Subcutaneous abdominal adipose tissue (tissue), 5 donors: ENCODE measurements around the gene HUWE1.

Source experiments
- H3K27ac ChIP-seq: one replicate; pipeline ENCODE4 v1.7.0; 2013; ENCODE audit warnings: low read depth, mild to moderate bottlenecking, inconsistent platforms, low read length, moderate library complexity
- H3K27me3 ChIP-seq, 5 donors: one replicate each; pipeline ENCODE4 v1.7.0; 2013; ENCODE audit warnings: low read length in 5 of 5, inconsistent platforms in 1 of 5; ENCODE audit not compliant: control insufficient read depth in 5 of 5, insufficient read depth in 4 of 5
- H3K36me3 ChIP-seq, 5 donors: one replicate each; pipeline ENCODE4 v1.7.0; 2013; ENCODE audit warnings: low read length in 5 of 5; ENCODE audit not compliant: control insufficient read depth in 5 of 5, insufficient read depth in 5 of 5
- H3K4me1 ChIP-seq, 5 donors: one replicate each; pipeline ENCODE4 v1.7.0; 2013; ENCODE audit warnings: low read length in 5 of 5, mild to moderate bottlenecking in 3 of 5, moderate library complexity in 1 of 5; ENCODE audit not compliant: control insufficient read depth in 5 of 5, insufficient read depth in 5 of 5
- H3K4me3 ChIP-seq, 5 donors: one replicate each; pipeline ENCODE4 v1.7.0; 2013; ENCODE audit warnings: low read length in 5 of 5, low read depth in 1 of 5
- H3K9ac ChIP-seq, 5 donors: one replicate each; pipeline ENCODE4 v1.7.0; 2013; ENCODE audit warnings: low read length in 5 of 5, mild to moderate bottlenecking in 4 of 5, moderate library complexity in 3 of 5
- H3K9me3 ChIP-seq, 5 donors: one replicate each; pipeline ENCODE4 v1.7.0; 2013; ENCODE audit warnings: low read length in 5 of 5; ENCODE audit not compliant: control insufficient read depth in 5 of 5
- donor health status: healthy.
- donor health status: healthy.
- donor health status: healthy.
- donor health status: healthy.
- donor health status: healthy.

HUWE1 gene

DNA sequence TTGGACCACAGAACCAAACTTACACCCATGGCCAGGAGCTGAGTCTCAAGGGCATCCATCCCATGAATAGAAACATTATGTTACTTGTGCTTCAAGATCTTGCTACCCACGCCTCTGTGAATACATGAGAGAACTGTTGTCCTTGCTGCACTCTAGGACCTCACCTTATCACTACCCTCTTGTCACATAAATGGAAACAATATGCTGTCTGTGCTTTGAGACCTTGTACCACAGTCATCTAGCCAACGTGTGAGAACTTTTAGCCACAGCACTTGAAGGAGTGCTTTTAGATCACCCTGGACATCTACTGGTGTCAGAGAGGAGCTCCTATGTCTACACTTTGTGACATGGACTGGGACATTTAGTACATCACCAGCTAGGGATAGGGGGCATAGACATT is 30.7 kb upstream of the HUWE1 start:
- H3K36me3 ChIP-seq, result no peaks in the 10 kb centered on the region
- no peaks in the 10 kb centered on the region for H3K9me3 ChIP-seq
- H3K27ac ChIP-seq, result no peak overlapping the region
- H3K9ac ChIP-seq, result no peak overlapping the region
- H3K4me3 ChIP-seq, result no peak overlapping the region
- H3K27me3 ChIP-seq, result peaks cover 0 to 13% (median 8%) of the 10 kb centered on the region in 5 donors
- peaks cover 0 to 3% (median 0%) of the 10 kb centered on the region in 5 donors for H3K4me1 ChIP-seq

DNA sequence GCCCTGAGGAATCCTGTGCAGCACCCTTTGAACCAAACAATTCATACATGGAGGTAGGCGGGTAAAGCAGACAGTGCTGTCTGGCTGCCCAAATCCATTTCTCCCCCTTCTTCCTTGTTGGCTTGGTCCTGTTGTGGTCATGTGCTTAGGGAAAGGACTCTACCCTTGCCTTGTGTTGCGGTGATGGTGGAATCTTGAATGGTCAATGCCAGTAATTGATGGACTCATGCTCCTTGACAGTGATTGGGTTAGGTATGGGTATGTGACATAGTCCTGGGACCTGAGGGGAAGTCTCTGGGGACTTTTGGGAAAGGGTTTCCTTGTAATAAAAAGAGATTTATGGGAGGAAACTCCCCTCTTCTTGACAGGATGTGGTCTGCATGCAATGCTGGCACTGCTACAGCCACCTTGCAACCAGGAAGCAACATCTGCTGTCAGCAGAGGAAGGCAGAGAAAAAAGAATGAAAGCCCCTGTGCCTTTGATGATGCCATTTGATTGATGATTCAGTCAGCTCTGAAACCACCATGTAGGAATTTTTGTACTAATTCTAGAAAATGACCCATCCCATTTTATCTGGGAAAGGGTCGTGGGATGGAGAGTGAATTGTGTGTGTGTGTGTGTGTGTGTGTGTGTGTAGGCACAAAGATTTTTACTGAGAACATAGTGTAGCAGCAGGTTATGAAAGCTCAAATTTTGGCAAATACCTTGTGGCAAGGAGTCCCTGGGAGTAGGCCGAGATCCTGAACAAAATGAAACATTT is 30.0 kb upstream of the HUWE1 start:
- Histone ChIP-seq H3K27me3 (peaks cover 0 to 16% (median 8%) of the 10 kb centered on the region in 5 donors), H3K4me1 (peaks cover 0 to 3% (median 0%) of the 10 kb centered on the region in 5 donors), H3K9ac (no peak overlapping the region), H3K27ac (no peak overlapping the region), H3K36me3 (no peaks in the 10 kb centered on the region), H3K4me3 (no peak overlapping the region), H3K9me3 (no peaks in the 10 kb centered on the region)

DNA sequence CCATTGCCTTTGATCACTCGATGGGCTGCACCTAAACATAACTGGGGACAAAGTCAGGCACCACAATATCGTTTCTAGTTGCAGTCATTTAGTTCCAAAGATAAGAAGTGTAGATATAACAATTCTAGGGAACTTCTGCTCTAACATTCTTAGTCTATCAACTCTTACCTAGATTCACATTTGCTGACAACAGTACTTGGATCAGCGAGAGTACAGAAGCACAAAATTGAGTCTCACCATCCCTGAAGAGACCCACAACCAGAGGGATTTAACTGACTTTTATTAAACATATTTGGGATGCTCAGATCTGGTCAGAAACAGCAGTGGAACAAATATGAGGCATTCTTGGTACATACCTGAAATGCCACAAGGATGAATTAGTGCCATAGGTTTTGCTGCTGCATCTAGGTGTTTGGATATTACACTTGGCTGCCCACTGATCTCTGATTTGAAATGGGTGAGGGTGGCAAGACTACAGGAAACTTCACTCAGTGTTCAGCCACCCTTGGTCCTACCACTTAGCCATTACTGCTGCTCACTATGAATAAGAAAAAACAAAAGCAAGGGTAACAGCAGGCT is 28.9 kb upstream of the HUWE1 start:
- Histone ChIP-seq H3K27me3 (peaks cover 0 to 16% (median 8%) of the 10 kb centered on the region in 5 donors), H3K9ac (no peak overlapping the region), H3K27ac (no peak overlapping the region), H3K4me3 (no peak overlapping the region), H3K9me3 (no peaks in the 10 kb centered on the region), H3K4me1 (peaks cover 0 to 3% (median 0%) of the 10 kb centered on the region in 5 donors), H3K36me3 (no peaks in the 10 kb centered on the region)

DNA sequence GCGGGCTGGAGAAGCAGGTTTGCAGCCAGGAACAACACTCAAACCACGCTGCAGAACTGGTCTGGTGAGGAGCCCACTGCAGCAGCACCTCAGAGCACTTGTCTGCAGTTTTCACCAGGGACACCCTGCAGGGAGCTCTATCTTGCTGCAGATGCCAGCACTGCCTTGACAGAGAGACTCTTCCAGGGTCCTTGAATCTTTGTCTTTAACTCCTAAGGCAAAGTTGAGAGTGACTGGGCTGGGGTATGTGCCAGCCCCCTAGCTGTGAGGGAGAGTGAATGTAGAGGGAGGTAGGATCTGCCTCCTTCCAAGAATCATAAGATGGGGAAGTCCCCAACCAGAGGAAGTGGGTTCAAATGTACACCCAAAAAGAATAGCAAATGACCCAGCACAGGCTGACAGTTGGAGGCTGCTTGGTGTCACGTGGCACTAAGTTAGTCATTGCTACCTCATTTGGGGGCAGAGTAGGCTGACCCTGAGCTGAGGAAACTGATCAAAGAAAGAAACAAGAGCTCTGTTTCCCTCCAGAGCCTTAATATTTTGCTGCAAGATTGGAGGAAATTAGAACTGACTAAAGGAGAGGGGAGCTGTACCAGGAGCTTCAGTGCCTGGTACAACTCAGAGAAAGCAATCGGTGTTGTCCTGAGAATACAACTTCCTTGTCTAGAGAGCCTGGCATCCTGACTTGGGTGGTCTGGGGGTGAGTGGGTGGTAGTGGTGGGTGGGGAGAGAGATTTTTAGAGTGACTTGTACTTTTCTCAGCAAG is 28.2 kb upstream of the HUWE1 start:
- Histone ChIP-seq H3K27me3 (peaks cover 0 to 16% (median 8%) of the 10 kb centered on the region in 5 donors), H3K9ac (no peak overlapping the region), H3K4me3 (no peak overlapping the region), H3K9me3 (no peaks in the 10 kb centered on the region), H3K27ac (no peak overlapping the region), H3K36me3 (no peaks in the 10 kb centered on the region), H3K4me1 (peaks cover 0 to 3% (median 0%) of the 10 kb centered on the region in 5 donors)

DNA sequence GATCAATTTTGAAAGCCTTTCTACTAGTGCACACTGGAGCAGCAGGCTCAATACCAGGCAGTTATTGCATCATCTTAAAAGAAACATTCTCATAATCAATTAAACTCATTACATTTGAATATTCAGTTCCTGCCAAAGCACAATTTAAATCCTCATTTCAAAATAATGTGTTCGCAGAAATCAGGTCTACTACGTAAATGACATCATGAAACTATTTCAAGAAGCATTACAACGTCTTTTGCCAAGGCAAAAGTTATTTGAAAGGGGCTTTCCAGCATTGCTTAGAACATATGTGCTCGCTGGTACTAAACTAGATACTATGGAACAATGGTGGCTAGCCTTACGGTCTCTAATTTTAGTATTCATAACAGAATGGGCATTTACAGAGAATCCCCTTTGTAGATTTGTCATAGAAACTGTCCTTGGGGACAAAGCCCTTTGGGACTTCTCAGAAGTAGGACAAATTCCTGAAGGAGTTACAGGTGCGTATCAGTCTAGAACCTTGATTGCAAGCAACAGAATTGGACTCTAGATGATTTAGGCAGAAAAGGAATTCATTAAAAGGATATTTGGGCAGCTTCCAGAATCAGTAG is 27.6 kb upstream of the HUWE1 start:
- Histone ChIP-seq H3K27me3 (peaks cover 0 to 16% (median 8%) of the 10 kb centered on the region in 5 donors), H3K9me3 (no peaks in the 10 kb centered on the region), H3K4me1 (peaks cover 0 to 3% (median 0%) of the 10 kb centered on the region in 5 donors), H3K36me3 (no peaks in the 10 kb centered on the region), H3K9ac (no peak overlapping the region), H3K4me3 (no peak overlapping the region), H3K27ac (no peak overlapping the region)

DNA sequence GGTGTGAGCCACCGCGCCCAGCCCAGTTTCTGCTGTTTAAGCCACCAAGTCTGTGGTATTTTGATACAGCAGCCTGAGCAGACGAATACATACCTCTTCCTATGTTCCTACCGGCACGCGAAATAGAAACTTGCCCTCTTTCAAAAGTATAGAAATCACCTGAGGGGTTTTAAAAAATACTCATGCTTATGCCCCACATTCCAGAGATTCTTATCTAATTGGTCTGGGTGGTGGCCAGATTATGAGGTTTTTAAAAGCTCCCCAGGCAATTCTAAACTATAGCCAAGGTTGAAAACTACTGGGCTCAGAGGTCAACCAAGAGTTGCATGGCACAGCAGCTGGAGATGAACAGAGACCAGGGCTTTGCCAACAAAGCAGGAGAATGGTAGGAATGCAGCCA is 24.9 kb upstream of the HUWE1 start:
- H3K27ac ChIP-seq, result no peak overlapping the region
- no peak overlapping the region for H3K4me3 ChIP-seq
- H3K9ac ChIP-seq, result no peak overlapping the region
- peaks cover 0 to 3% (median 0%) of the 10 kb centered on the region in 5 donors for H3K9me3 ChIP-seq
- H3K27me3 ChIP-seq, result peaks cover 0 to 11% (median 8%) of the 10 kb centered on the region in 5 donors
- H3K4me1 ChIP-seq, result peaks cover 0 to 3% (median 0%) of the 10 kb centered on the region in 5 donors
- no peaks in the 10 kb centered on the region for H3K36me3 ChIP-seq

DNA sequence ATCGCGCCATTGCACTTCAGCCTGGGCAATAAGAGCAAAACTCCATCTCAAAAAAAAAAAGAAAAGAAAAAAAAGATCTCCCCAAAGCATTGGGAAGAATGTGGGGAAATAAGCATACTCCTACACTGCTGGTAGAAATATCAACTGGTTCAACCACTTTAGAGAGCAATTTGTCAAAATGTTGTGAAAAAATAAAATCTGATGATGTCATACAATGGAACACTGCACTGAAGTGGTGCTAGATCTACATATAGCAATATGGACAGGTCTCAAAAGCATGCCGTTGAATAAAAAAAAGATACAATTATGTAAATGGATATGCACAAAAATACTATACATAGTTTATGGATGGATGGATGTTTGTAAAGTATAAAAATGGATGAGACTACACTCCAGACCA is 18.3 kb upstream of the HUWE1 start:
- H3K36me3 ChIP-seq, result no peaks in the 10 kb centered on the region
- H3K4me3 ChIP-seq, result no peak overlapping the region
- H3K4me1 ChIP-seq, result no peaks in the 10 kb centered on the region
- no peak overlapping the region for H3K9ac ChIP-seq
- H3K27ac ChIP-seq, result no peak overlapping the region
- no peaks in the 10 kb centered on the region for H3K27me3 ChIP-seq
- peaks cover 0 to 5% (median 0%) of the 10 kb centered on the region in 5 donors for H3K9me3 ChIP-seq

DNA sequence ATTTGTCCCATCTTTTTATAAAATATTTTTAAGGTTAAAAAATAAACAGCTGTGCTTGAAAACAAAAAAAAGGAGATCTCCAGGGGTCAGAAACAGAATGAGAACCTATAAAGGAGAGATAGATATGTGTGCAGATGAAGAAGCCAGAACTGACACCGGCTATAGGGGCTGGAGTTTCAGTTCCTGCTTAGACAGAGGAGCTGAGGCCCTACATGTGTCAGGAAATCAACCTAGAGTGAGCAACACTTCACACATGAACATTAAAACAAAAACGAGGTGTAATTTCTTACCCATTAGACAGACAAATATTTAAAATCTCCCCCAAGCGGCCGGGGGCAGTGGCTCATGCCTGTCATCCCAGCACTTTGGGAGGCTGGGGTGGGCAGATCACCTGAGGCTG is 17.8 kb upstream of the HUWE1 start:
- Histone ChIP-seq H3K9ac (no peak overlapping the region), H3K9me3 (peaks cover 0 to 5% (median 0%) of the 10 kb centered on the region in 5 donors), H3K36me3 (no peaks in the 10 kb centered on the region), H3K27ac (no peak overlapping the region), H3K4me1 (no peaks in the 10 kb centered on the region), H3K4me3 (no peak overlapping the region), H3K27me3 (no peaks in the 10 kb centered on the region)

DNA sequence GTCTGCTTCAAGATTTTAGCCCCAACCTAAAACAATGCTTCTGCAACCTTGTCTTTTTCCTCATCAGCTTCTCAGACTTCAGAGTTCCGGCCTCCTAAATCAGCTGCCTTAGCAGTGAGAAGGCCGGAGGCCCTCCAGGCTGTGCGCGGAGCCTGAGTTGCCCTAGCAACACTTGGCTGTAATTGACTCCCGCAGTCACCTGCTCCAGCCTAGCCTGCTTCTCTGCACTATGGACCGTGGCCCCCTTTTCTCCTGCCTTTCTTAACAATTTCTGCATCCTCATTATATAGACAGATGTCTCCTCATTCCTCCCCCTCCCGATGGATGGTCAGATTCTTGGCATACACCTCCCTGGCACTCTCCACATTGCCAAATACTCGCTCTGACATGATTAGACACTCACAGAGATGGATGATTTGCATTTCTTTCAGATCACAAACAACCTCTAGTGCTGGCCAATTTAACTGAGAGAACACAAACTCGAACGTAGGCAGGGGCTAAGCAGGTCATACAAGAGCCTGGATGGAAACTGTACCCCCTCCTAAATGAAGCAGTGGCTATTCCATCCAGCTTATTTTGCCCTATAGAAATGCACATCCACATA is 9.5 kb upstream of the HUWE1 start:
- Histone ChIP-seq H3K4me3 (no peak overlapping the region), H3K27me3 (peaks cover 0 to 3% (median 0%) of the 10 kb centered on the region in 5 donors), H3K27ac (no peak overlapping the region), H3K4me1 (no peaks in the 10 kb centered on the region), H3K36me3 (no peaks in the 10 kb centered on the region), H3K9ac (no peak overlapping the region), H3K9me3 (no peaks in the 10 kb centered on the region)
